IPS-20b (cell line): ENCODE measurements around the gene LPAR4.
"Not testable (repeated sequence)": the region's sequence is repeated elsewhere in the genome, so short reads cannot be mapped to it uniquely, and the experiment has no call there.

Source experiments
- H3K27ac ChIP-seq: one replicate; pipeline ENCODE4 v1.5.1; 2013; ENCODE audit warnings: low read length
- H3K27me3 ChIP-seq: 2 replicates; pipeline ENCODE4 v1.6.1; 2013; ENCODE audit warnings: mild to moderate bottlenecking, low read length, inconsistent platforms; ENCODE audit not compliant: insufficient read depth
- H3K36me3 ChIP-seq: 2 replicates; pipeline ENCODE4 v1.6.1; 2013; ENCODE audit warnings: low read depth, mild to moderate bottlenecking, inconsistent platforms, low read length, moderate library complexity; ENCODE audit not compliant: insufficient read depth
- H3K4me1 ChIP-seq: 2 replicates; pipeline ENCODE4 v1.6.1; 2013; ENCODE audit warnings: mild to moderate bottlenecking, control low read depth, inconsistent platforms, low read length, moderate library complexity; ENCODE audit not compliant: insufficient read depth
- H3K4me3 ChIP-seq: 2 replicates; pipeline ENCODE4 v1.5.1; 2013; ENCODE audit warnings: mild to moderate bottlenecking, low read length, inconsistent platforms
- H3K9ac ChIP-seq: 2 replicates; pipeline ENCODE4 v1.6.1; 2013; ENCODE audit warnings: low read depth, mild to moderate bottlenecking, inconsistent platforms, low read length, moderate library complexity
- H3K9me3 ChIP-seq: 2 replicates; pipeline ENCODE4 v1.6.1; 2013; ENCODE audit warnings: mild to moderate bottlenecking, low read depth, low read length, inconsistent platforms; ENCODE audit not compliant: insufficient read depth

The LPAR4 gene

GRCh38 chrX:78759081-78759480, 11.6 kb downstream of the LPAR4 start:
- H3K9ac ChIP-seq, result no peak overlapping the region
- no peaks in the 10 kb centered on the region for H3K9me3 ChIP-seq
- H3K36me3 ChIP-seq, result peaks cover 16% of the 10 kb centered on the region; the same call in 1 of the 2 replicates
- no peaks in the 10 kb centered on the region for H3K4me1 ChIP-seq
- no peak overlapping the region for H3K4me3 ChIP-seq
- no peak overlapping the region for H3K27ac ChIP-seq
- H3K27me3 ChIP-seq, result no peaks in the 10 kb centered on the region

GRCh38 chrX:78769101-78769755, 21.7 kb downstream of the LPAR4 start:
- no peaks in the 10 kb centered on the region for H3K9me3 ChIP-seq
- no peak overlapping the region for H3K9ac ChIP-seq
- no peak overlapping the region for H3K27ac ChIP-seq
- H3K27me3 ChIP-seq, result no peaks in the 10 kb centered on the region
- H3K4me3 ChIP-seq, result no peak overlapping the region
- H3K4me1 ChIP-seq, result no peaks in the 10 kb centered on the region
- no peaks in the 10 kb centered on the region for H3K36me3 ChIP-seq

GRCh38 chrX:78769946-78770345, 22.4 kb downstream of the LPAR4 start:
- H3K27ac ChIP-seq, result no peak overlapping the region
- no peaks in the 10 kb centered on the region for H3K36me3 ChIP-seq
- no peak overlapping the region for H3K4me3 ChIP-seq
- H3K4me1 ChIP-seq, result no peaks in the 10 kb centered on the region
- no peaks in the 10 kb centered on the region for H3K27me3 ChIP-seq
- H3K9me3 ChIP-seq, result no peaks in the 10 kb centered on the region
- no peak overlapping the region for H3K9ac ChIP-seq

GRCh38 chrX:78796916-78797315, 49.4 kb downstream of the LPAR4 start:
- Histone ChIP-seq H3K9me3 (no peaks in the 10 kb centered on the region), H3K4me3 (no peak overlapping the region), H3K4me1 (no peaks in the 10 kb centered on the region), H3K27ac (no peak overlapping the region), H3K36me3 (no peaks in the 10 kb centered on the region), H3K9ac (no peak overlapping the region), H3K27me3 (no peaks in the 10 kb centered on the region)

- H3K4me3 ChIP-seq, result no peak overlapping the region
- H3K27ac ChIP-seq, result no peak overlapping the region
- H3K36me3 ChIP-seq, result no peaks in the 10 kb centered on the region
- H3K4me1 ChIP-seq, result no peaks in the 10 kb centered on the region
- no peak overlapping the region for H3K9ac ChIP-seq
- no peaks in the 10 kb centered on the region for H3K27me3 ChIP-seq
- no peaks in the 10 kb centered on the region for H3K9me3 ChIP-seq
Measured at GRCh38 chrX:78800114-78800513, 52.6 kb downstream of the LPAR4 start.

- Histone ChIP-seq H3K9me3 (no peaks in the 10 kb centered on the region), H3K4me3 (no peak overlapping the region), H3K36me3 (no peaks in the 10 kb centered on the region), H3K27me3 (no peaks in the 10 kb centered on the region), H3K4me1 (no peaks in the 10 kb centered on the region), H3K9ac (no peak overlapping the region), H3K27ac (no peak overlapping the region)
Measured at GRCh38 chrX:78800694-78801093, 53.2 kb downstream of the LPAR4 start.

- H3K9ac ChIP-seq, result no peak overlapping the region
- no peaks in the 10 kb centered on the region for H3K4me1 ChIP-seq
- H3K9me3 ChIP-seq, result no peaks in the 10 kb centered on the region
- no peaks in the 10 kb centered on the region for H3K27me3 ChIP-seq
- no peak overlapping the region for H3K27ac ChIP-seq
- H3K36me3 ChIP-seq, result no peaks in the 10 kb centered on the region
- H3K4me3 ChIP-seq, result no peak overlapping the region
Measured at GRCh38 chrX:78801522-78801921, 54.0 kb downstream of the LPAR4 start.

GRCh38 chrX:78802526-78802925, 55.0 kb downstream of the LPAR4 start:
- H3K4me3 ChIP-seq, H3K9me3 ChIP-seq, H3K4me1 ChIP-seq, H3K9ac ChIP-seq, H3K36me3 ChIP-seq, H3K27ac ChIP-seq, H3K27me3 ChIP-seq: not testable (repeated sequence)
